Measurements from ENCODE around the gene HLX.

The HLX gene

GRCh38 chr1:220882061-220882891, 3.0 kb downstream of the HLX start:
- DNase-seq, result no peak

- DNase-seq, result no peak
Measured at GRCh38 chr1:220884109-220884980, 5.1 kb downstream of the HLX start.

GRCh38 chr1:220884981-220885918, 6.0 kb downstream of the HLX start:
- DNase-seq, result no peak

DNA sequence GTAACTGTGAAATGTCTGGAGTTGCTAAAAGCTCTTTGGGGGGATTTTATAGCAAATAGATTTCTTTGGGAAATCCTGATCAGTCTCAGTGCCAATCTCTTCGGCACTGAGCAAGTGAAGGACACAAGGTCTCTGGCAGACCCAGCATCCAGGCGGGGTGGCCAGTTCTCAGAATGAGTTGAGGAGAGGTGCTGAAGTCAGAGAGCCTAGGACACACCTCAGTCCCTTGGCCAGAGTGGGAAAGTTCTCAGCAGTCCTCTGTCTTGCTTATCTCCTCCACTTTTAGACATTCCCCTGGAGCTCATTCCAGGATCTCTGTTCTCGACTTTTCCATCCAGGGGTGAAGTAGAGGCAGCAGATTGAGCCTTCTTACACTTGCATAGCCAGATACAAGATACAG, 6.7 kb downstream of the HLX start:
- no peak for DNase-seq

GRCh38 chr1:220886470-220887201, 7.4 kb downstream of the HLX start:
- no peak for DNase-seq

DNA sequence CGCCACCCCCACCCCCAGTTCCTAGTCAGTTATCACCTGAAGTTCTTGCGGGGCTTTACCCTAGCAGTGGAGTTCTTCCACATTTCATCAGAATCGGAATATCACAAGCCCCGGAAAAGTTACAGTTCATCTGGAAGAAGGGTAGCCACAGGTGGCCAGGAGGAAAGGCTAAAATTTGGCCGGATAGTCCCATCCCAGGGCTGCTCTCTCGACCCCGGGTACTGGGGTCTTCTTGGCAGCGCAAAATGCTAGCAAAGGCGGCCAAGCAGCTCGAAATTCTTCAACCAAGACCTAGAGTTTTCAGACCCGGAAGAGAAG, 7.9 kb downstream of the HLX start:
- no peak for DNase-seq

DNA sequence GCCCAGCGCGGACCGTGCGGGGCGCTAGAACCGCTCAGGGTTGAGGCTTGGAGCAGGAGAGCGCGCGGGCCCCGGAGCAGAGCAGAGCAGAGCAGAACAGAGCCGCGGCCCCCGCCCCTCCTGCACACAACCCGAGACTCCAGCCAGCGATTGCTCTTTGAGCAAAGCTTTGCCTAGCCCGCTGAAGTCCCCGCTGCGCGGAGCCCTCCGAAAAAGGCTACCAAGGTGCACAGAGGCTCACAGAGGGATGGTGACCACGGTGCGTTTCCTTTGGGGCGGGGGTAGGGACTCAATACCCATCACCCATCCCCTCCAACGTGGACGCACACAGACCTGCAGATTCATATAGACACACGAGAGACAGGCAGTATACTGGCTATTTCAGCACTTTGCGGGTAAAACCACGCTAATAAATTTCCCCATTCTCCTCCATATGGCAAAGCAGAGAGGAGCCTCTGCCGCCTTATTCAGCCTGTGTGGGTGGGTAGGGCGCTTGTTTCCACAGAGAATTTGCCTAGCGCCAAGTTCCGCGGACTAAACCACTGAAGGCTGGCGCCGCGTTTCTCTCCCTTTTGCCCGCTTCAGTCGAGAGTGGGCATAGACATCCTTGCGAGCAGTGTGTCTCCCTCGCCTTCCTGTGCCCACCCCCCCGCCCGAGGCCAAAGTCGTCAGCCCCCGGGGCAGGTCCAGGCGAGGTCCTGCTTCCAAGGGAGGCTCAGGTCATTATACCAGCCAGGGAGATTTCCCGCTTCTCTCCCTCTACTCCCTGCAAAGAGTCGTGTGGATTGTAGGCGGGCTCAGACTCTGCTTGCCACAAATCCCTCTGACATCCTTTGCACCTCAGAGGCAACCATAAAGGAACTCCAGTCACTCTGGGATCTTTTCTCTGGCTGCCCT, 8.5 kb downstream of the HLX start:
- DNase-seq, result no peak

DNA sequence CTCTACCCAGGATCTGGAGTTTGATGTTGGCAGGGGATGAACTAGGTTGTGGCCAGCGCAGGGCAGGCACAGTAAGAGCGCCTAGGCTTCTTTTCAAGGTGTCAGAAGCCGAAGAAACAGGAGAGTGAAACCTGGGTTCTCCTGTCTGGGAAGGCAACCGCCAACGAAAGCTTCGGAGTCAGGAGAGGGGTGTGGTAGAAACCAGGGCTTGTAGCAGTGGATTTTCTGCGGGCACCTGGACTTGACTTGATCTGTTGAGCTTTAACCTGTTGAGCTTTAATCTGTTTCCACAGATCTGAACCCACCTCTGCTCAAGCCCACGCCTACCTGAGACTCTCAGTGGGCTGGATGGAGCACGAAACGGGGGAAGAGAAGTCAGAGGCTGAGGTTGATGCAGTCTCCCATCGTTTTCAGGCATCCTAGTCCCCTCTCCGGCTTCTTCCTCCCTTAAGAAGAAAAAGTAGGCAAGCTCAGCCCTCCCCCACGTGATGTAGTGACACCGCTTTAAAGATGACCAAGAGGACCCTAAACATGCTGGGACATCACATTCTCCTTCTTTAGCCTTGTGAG, 9.3 kb downstream of the HLX start:
- DNase-seq, result no peak

DNA sequence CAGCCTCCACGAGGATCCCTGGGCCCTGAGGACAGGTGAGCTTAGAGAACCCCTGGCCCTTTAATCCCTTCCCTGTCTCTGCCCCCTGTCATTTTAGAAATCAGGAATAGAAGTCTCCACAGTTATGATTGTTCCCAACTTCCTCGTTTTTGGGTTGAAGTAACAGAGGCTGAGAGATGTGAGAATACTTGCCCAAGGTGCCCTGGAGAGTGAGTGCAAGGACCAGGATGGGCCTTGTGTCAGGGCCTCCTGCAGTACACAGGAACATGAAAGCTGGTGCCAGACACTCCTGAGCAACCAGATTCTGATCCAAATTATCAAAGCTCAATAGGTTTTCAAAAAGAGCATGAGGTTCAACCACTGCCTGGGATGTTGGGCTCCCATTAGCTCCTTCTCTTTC, 10.1 kb downstream of the HLX start:
- DNase-seq, result no peak

DNA sequence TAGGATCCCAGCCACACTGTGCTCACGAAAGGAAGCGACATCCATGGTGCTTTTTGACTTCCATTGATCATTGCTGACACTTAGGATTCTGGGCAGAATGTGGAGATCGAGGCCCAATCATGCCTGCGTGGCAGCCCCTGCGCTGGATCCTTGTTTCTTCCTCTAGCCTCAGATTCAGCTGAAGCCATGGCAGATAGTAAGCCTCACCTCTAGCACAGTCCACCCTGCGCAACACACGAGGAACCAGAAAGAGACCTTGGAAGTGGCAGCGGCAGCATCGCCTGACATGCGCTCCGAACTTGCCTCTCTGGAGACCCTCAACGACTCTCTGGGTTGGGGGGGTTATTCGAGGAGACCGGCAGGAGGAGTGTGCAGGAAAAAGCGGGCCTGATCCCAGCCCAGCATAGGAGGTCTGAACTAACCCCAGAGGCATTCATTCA, 10.6 kb downstream of the HLX start:
- DNase-seq, result no peak

- no peak for DNase-seq
Measured at GRCh38 chr1:220890602-220891001, 11.4 kb downstream of the HLX start.

DNA sequence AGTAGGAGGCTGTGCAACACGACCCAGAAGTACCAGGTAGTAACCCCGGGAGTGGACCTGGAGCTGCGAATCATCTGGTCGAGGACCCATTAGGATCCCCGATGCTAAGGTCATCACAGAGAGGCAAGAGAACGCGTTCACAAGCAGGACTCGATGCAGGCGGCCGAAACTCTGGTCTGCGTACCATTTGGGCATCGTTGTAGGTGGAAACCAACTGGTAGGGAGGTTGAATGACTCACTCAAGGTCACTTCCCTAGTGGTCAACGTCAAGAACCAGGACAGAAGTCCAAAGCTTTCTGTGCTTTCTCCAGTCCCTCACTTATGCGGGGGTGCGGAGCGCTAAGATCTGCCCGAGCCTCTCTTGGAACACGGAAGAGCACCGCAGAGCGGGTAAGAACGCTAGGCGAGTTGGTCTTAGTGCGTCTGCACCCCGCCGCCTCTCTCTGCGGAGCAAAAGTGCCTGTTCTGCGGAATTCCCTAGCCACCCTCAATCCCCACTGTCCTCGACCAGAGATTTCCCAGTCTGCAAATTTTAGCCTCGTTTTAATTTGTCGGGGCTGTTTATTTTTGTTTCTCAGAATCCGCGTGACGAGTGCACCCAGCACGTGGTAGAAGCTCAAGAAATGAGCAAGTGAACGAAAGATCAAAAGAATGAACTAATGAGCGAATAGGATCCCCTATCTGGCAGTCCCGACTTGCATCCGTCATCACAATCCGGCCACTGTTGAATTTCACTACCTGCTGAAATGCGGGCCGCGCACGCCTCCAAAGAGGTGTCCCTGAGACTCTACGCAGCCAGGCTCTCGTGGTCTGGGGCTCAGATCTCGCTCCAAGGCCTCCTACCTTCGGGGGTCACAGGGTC, 12.2 kb downstream of the HLX start:
- no peak for DNase-seq

DNA sequence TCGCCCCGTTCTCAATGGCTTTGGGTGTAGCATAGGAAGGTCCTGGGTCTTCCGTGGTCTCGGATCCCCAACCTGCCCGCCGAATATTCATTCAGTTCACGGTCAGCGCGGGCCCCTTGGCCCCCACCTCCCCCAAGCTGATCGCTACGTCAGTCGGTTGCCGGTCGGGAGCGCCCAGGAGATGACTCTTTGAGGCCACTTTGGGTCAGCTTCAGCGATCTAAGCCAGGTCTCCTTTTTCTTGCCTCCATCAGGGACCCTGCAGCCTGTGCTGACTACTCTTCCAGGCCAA, 12.8 kb downstream of the HLX start:
- no peak for DNase-seq

DNA sequence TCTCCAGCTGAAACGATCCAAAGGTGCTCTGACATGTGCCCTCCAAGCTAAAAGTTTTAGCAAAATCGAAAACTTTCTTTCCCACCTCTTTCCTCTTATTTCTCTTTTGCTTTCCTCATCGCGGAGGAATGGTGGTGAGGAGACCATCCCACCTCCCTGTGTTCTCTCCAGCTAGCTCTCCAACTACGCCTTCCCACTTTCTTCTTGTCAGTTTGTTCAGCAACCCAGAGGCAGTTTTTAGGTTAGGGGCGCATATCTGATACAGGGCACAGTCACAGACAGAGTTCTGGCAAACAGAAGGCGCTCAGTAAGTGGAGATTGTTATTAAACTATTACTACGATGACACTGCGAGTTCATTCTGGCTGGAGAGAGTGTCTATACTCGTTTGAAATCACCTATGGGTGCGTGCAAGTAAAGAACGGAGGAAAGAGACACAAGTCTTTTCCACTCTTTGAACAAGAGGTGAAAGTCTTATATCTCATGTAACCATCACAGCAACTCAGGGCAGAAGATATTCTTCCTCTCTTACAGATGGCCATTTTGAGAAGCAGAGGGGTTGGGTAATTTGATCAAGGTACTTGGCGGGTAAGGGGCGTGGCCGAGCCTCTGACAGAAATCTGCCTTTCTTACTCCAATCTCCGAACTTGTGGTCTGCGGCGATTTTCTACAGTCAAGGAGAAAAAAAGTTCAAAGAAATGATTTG, 13.9 kb downstream of the HLX start:
- DNase-seq, result no peak

- DNase-seq, result no peak
Measured at GRCh38 chr1:220893701-220894024, 14.4 kb downstream of the HLX start.

- no peak for DNase-seq
Measured at GRCh38 chr1:220894025-220894923, 15.0 kb downstream of the HLX start.

DNA sequence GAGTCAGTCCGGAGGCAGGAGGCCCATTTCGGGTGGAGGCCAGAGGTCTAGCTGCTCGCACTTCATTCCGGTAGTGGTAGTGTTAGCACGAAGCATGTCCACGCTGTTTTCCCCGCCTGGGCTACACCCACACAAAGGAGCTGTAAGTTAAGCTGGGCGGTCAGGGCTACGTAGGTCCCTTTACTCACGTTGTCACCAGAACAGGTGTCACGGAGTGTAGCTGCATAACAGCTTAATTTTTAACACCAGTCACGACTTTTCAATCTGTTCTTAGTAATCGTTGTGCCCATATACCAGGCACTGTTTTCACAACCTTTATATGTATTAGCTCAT, 15.6 kb downstream of the HLX start:
- DNase-seq, result no peak

GRCh38 chr1:220895412-220895946, 16.2 kb downstream of the HLX start:
- no peak for DNase-seq

All from RPMI8226 (cell line).